GM13977 (cell line): ENCODE results near the gene BEGAIN.

Experiments used
- DNase-seq: peaks from one replicate; pipeline ENCODE4 v3.0.0; 2012; ENCODE audit warnings: low spot score
- CTCF ChIP-seq: IDR thresholded peaks from 2 replicates; pipeline ENCODE4 v1.5.1; 2012; ENCODE audit warnings: mild to moderate bottlenecking, control low read depth; ENCODE audit not compliant: insufficient read depth; ENCODE audit errors: extremely low read depth, missing control alignments
- in situ Hi-C: fragments of 300-500 bp; cut with MboI; formaldehyde crosslinking; loops from one replicate; pipeline ENCODE4 v1.12.0; 2022; ENCODE audit warnings: low sequenced_read_pairs, low pct_unique_long_range_greater_than_20kb, mixed read lengths, inconsistent platforms; ENCODE audit not compliant: unreplicated experiment

BEGAIN gene

GRCh38 chr14:100568998-100569733 lies 18.1 kb downstream of the BEGAIN start:
- TF ChIP-seq CTCF = no peak
- DNase-seq = no peak
- in situ Hi-C loops = no loop called here

GRCh38 chr14:100568164-100568997 lies 18.8 kb downstream of the BEGAIN start:
- DNase-seq = no peak
- in situ Hi-C loops = no loop called here
- TF ChIP-seq CTCF = no peak

- no peak for TF ChIP-seq CTCF
- no peak for DNase-seq
- in situ Hi-C loops = no loop called here
These were observed 19.4 kb downstream of the BEGAIN start for GRCh38 chr14:100567877-100568163.

- no peak for TF ChIP-seq CTCF
- DNase-seq = no peak
These were observed 20.0 kb downstream of the BEGAIN start for GRCh38 chr14:100567009-100567876.

GRCh38 chr14:100566586-100566985 lies 20.6 kb downstream of the BEGAIN start:
- no peak for TF ChIP-seq CTCF
- DNase-seq = no peak
- in situ Hi-C loops = no loop called here

More at GRCh38 chr14:100567009-100567876, 20.0 kb downstream of the BEGAIN start:
- in situ Hi-C loops = no loop called here

GRCh38 chr14:100566119-100566518 lies 21.1 kb downstream of the BEGAIN start:
- no peak for TF ChIP-seq CTCF
- no peak for DNase-seq
- in situ Hi-C loops = no loop called here
